Measurements from ENCODE around the gene PTPRU. TPM values are rescaled to one million over a fixed set of nuclear protein-coding genes. Genes with fewer than 3 reads are reported as not detected.
"Not testable (repeated sequence)": the region's sequence is repeated elsewhere in the genome, so short reads cannot be mapped to it uniquely, and the experiment has no call there.

PTPRU gene
- total and polyA plus RNA-seq, 5 donors from 2014 or later, result not detected

- Mint-ChIP-seq H3K9me3 (no peaks in the 10 kb centered on the region), H3K4me1 (peaks cover 0 to 5% (median 0%) of the 10 kb centered on the region in 4 donors), H3K36me3 (peaks cover 36% of the 10 kb centered on the region), H3K27me3 (no peaks in the 10 kb centered on the region), H3K4me3 (no peak overlapping the region), H3K27ac (no peak overlapping the region)
- Histone ChIP-seq H3K4me1 (ENCODE audit: control insufficient read depth, insufficient read depth, low read length, poor library complexity, severe bottlenecking) (no peaks in the 10 kb centered on the region), H3K4me3 (ENCODE audit: low read depth, low read length) (no peak overlapping the region), H3K36me3 (ENCODE audit: control insufficient read depth, insufficient read depth, low read length) (peaks cover 12% of the 10 kb centered on the region), H3K27me3 (ENCODE audit: control insufficient read depth, insufficient read depth, low read length) (no peaks in the 10 kb centered on the region), H3K27ac (ENCODE audit: insufficient read depth, low read length, poor library complexity, severe bottlenecking) (no peak overlapping the region), H3K9me3 (ENCODE audit: control insufficient read depth in 2 of 2, low read length in 2 of 2) (no peaks in the 10 kb centered on the region)
- DNase-seq (no peak), ATAC-seq (ENCODE audit: low read depth in 2 of 2) (no peak)
Observed at GRCh38 chr1:29210278-29211085, 25.8 kb upstream of the PTPRU start.

DNA sequence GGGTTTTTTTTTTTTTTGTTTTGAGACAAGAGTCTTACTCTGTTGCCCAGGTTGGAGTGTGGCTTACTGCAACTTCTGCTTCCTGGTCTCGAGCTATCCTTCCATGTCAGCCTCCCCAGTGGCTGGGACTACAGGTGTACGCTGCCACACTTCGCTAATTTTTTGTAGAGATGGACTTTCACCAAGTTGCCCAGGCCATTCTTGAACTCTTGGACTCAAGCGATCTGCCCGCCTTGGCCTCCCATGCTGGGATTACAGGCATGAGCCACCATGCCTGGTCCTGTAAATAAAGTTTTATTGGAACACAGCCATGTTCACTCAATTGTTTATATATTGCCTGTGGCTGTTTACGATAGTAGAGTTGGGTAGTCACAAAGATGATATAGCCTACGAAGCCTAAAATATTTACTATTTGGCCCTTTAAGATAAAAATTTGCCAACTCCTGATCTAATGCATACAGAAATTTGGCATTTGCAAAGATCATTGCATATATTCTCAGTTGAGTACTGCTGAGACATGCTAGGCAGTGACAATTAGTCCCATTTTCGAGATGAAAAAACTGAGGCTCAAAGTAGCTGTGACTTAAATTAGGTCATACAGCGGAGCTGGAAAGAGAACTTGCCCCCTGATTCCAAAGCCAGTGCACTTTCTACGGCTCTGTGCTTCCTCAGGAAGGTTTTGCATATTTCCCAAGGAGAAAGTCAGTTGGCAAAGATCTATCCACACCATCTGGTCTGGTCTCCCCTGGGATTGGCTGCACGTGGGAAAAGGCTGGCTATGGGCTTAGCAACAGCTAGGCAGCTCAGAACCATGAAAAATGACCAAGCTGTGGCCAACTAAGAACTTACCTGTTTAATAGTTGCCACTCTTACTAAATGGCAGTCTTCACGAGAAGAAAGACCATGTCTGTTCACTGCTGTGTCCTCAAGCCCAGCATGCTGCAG lies 25.0 kb upstream of the PTPRU start:
- Mint-ChIP-seq H3K4me1 (peaks cover 0 to 5% (median 0%) of the 10 kb centered on the region in 4 donors), H3K9me3 (no peaks in the 10 kb centered on the region), H3K27ac (peak overlapping the region in 1 of 3 donors; percentile 46), H3K27me3 (no peaks in the 10 kb centered on the region), H3K36me3 (peaks cover 28% of the 10 kb centered on the region), H3K4me3 (no peak overlapping the region)
- no peaks in the 10 kb centered on the region for H3K4me1 ChIP-seq (ENCODE audit: control insufficient read depth, insufficient read depth, low read length, poor library complexity, severe bottlenecking)
- DNase-seq, result no peak
- H3K4me3 ChIP-seq (ENCODE audit: low read depth, low read length), result no peak overlapping the region
- H3K36me3 ChIP-seq (ENCODE audit: control insufficient read depth, insufficient read depth, low read length), result peaks cover 12% of the 10 kb centered on the region
- H3K27me3 ChIP-seq (ENCODE audit: control insufficient read depth, insufficient read depth, low read length), result no peaks in the 10 kb centered on the region
- no peak for ATAC-seq (ENCODE audit: low read depth in 2 of 2)
- no peak overlapping the region for H3K27ac ChIP-seq (ENCODE audit: insufficient read depth, low read length, poor library complexity, severe bottlenecking)
- no peaks in the 10 kb centered on the region for H3K9me3 ChIP-seq (ENCODE audit: control insufficient read depth in 2 of 2, low read length in 2 of 2)

- no peak overlapping the region for H3K4me3 ChIP-seq (ENCODE audit: low read depth, low read length)
- H3K36me3 ChIP-seq (ENCODE audit: control insufficient read depth, insufficient read depth, low read length), result peaks cover 12% of the 10 kb centered on the region
- no peaks in the 10 kb centered on the region for H3K9me3 ChIP-seq (ENCODE audit: control insufficient read depth in 2 of 2, low read length in 2 of 2)
- no peaks in the 10 kb centered on the region for H3K4me1 ChIP-seq (ENCODE audit: control insufficient read depth, insufficient read depth, low read length, poor library complexity, severe bottlenecking)
- no peak for DNase-seq
- Mint-ChIP-seq H3K4me1 (peaks cover 0 to 5% (median under 1%) of the 10 kb centered on the region in 4 donors), H3K4me3 (no peak overlapping the region), H3K9me3 (no peaks in the 10 kb centered on the region), H3K27me3 (no peaks in the 10 kb centered on the region), H3K36me3 (peaks cover 27% of the 10 kb centered on the region), H3K27ac (no peak overlapping the region)
- no peak for ATAC-seq (ENCODE audit: low read depth in 2 of 2)
- no peak overlapping the region for H3K27ac ChIP-seq (ENCODE audit: insufficient read depth, low read length, poor library complexity, severe bottlenecking)
- no peaks in the 10 kb centered on the region for H3K27me3 ChIP-seq (ENCODE audit: control insufficient read depth, insufficient read depth, low read length)
Observed at GRCh38 chr1:29213055-29213454, 23.3 kb upstream of the PTPRU start.

DNA sequence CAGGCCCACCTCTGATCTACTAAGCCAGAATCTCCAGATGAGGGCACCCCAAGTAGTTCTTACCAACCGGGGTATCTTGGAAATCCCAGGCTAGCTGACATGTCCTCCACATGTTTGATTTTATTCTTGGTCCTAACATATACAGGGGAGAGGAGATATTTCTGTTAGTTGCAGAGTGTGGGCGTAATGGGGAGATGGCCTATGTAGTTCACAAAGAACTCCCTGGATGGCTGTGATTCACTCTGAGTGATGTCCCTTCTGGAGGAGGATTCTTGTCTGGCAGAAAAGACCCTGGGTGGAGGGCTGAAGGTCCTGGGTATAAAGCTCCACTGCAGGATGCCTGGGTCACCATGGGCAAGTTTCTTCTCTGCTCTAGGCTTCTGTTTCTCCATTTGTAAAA lies 18.7 kb upstream of the PTPRU start:
- DNase-seq, result no peak
- Histone ChIP-seq H3K27me3 (ENCODE audit: control insufficient read depth, insufficient read depth, low read length) (no peaks in the 10 kb centered on the region), H3K4me1 (ENCODE audit: control insufficient read depth, insufficient read depth, low read length, poor library complexity, severe bottlenecking) (no peaks in the 10 kb centered on the region), H3K27ac (ENCODE audit: insufficient read depth, low read length, poor library complexity, severe bottlenecking) (no peak overlapping the region), H3K36me3 (ENCODE audit: control insufficient read depth, insufficient read depth, low read length) (peaks cover 7% of the 10 kb centered on the region), H3K4me3 (ENCODE audit: low read depth, low read length) (no peak overlapping the region), H3K9me3 (ENCODE audit: control insufficient read depth in 2 of 2, low read length in 2 of 2) (no peaks in the 10 kb centered on the region)
- ATAC-seq (ENCODE audit: low read depth in 2 of 2), result no peak
- H3K4me3 Mint-ChIP-seq, result no peak overlapping the region
- no peaks in the 10 kb centered on the region for H3K9me3 Mint-ChIP-seq
- H3K4me1 Mint-ChIP-seq, result peaks cover 0 to 2% (median under 1%) of the 10 kb centered on the region in 4 donors
- peaks cover 19% of the 10 kb centered on the region for H3K36me3 Mint-ChIP-seq
- no peaks in the 10 kb centered on the region for H3K27me3 Mint-ChIP-seq
- H3K27ac Mint-ChIP-seq, result peak overlapping the region in 1 of 3 donors; percentile 3

DNA sequence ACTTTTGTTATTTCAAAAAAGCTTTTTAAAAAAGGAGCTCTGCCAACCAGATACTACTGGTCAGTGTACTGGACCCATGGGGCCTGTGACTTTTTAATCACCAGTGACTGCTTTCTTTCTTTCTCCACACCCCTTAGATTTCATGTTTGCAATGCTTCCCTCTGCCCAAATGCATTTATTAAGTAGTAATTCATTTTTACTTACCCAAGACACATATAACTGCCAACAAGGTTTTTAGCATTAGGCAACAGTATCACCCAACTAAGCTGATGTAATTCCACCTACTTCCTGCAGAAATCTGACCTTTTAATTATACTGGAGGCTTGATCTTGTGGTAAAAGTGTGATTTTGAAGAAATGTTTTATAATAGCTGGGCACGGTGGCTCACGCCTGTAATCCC lies 18.1 kb upstream of the PTPRU start:
- no peak overlapping the region for H3K4me3 ChIP-seq (ENCODE audit: low read depth, low read length)
- no peaks in the 10 kb centered on the region for H3K27me3 ChIP-seq (ENCODE audit: control insufficient read depth, insufficient read depth, low read length)
- DNase-seq (no peak), ATAC-seq (ENCODE audit: low read depth in 2 of 2) (no peak)
- H3K27ac ChIP-seq (ENCODE audit: insufficient read depth, low read length, poor library complexity, severe bottlenecking), result no peak overlapping the region
- no peak overlapping the region for H3K4me3 Mint-ChIP-seq
- H3K9me3 Mint-ChIP-seq, result no peaks in the 10 kb centered on the region
- no peaks in the 10 kb centered on the region for H3K4me1 ChIP-seq (ENCODE audit: control insufficient read depth, insufficient read depth, low read length, poor library complexity, severe bottlenecking)
- H3K4me1 Mint-ChIP-seq, result peaks cover 0 to 2% (median under 1%) of the 10 kb centered on the region in 4 donors
- peaks cover 19% of the 10 kb centered on the region for H3K36me3 Mint-ChIP-seq
- H3K9me3 ChIP-seq (ENCODE audit: control insufficient read depth in 2 of 2, low read length in 2 of 2), result no peaks in the 10 kb centered on the region
- H3K27ac Mint-ChIP-seq, result no peak overlapping the region
- no peaks in the 10 kb centered on the region for H3K27me3 Mint-ChIP-seq
- peaks cover 2% of the 10 kb centered on the region for H3K36me3 ChIP-seq (ENCODE audit: control insufficient read depth, insufficient read depth, low read length)

DNA sequence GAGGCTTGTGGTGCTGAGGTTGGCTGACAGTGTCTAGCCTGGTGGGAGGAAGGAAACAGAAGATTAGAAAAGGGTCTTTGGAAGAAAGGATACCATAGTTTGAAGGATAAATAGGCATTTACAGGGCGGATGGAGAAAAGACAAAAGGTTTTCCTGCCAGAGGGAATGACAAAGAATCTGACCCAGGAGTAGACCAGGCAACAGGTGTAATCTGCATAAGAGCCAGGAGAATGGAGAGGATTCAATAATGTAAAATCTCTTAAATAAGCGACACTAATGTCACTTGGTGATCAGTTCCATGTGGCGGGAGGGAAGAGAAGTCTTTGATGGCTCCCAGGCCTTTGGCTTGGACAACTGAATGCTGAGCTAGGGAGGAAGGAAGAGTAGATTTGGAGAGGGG lies 15.0 kb upstream of the PTPRU start:
- H3K4me3 Mint-ChIP-seq, result no peak overlapping the region
- peaks cover 0 to 4% (median 1%) of the 10 kb centered on the region in 4 donors for H3K4me1 Mint-ChIP-seq
- Histone ChIP-seq H3K4me1 (ENCODE audit: control insufficient read depth, insufficient read depth, low read length, poor library complexity, severe bottlenecking) (no peaks in the 10 kb centered on the region), H3K36me3 (ENCODE audit: control insufficient read depth, insufficient read depth, low read length) (peaks cover 2% of the 10 kb centered on the region), H3K9me3 (ENCODE audit: control insufficient read depth in 2 of 2, low read length in 2 of 2) (no peaks in the 10 kb centered on the region), H3K4me3 (ENCODE audit: low read depth, low read length) (no peak overlapping the region), H3K27ac (ENCODE audit: insufficient read depth, low read length, poor library complexity, severe bottlenecking) (no peak overlapping the region), H3K27me3 (ENCODE audit: control insufficient read depth, insufficient read depth, low read length) (no peaks in the 10 kb centered on the region)
- H3K27ac Mint-ChIP-seq, result peak overlapping the region; percentile 27 to 84 (median 48)
- H3K27me3 Mint-ChIP-seq, result no peaks in the 10 kb centered on the region
- no peaks in the 10 kb centered on the region for H3K9me3 Mint-ChIP-seq
- no peak for ATAC-seq (ENCODE audit: low read depth in 2 of 2)
- DNase-seq, result no peak
- peaks cover 15% of the 10 kb centered on the region for H3K36me3 Mint-ChIP-seq

DNA sequence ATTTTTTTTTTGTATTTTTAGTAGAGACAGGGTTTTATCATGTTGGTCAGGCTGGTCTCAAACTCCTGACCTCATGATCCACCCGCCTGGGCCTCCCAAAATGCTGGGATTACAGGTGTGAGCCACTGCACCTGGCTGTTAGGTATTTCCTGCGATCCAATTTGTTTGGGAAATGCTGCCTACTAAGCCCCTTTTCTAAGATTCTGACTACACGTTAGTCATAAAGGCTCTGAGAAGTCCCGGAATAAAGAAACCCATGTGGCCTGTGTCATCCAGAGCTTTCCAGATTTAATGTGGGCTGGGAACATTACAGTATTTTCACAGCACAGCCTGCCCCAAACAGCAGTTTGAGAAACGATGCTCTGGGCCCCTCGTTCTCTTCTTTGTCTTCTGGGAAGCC lies 14.1 kb upstream of the PTPRU start:
- not testable (repeated sequence) for H3K36me3 ChIP-seq (ENCODE audit: control insufficient read depth, insufficient read depth, low read length); H3K27ac Mint-ChIP-seq; H3K9me3 Mint-ChIP-seq; H3K4me1 ChIP-seq (ENCODE audit: control insufficient read depth, insufficient read depth, low read length, poor library complexity, severe bottlenecking); H3K4me3 ChIP-seq (ENCODE audit: low read depth, low read length); ATAC-seq (ENCODE audit: low read depth in 2 of 2); H3K9me3 ChIP-seq (ENCODE audit: control insufficient read depth in 2 of 2, low read length in 2 of 2); H3K27me3 Mint-ChIP-seq; H3K27me3 ChIP-seq (ENCODE audit: control insufficient read depth, insufficient read depth, low read length); H3K4me1 Mint-ChIP-seq; H3K27ac ChIP-seq (ENCODE audit: insufficient read depth, low read length, poor library complexity, severe bottlenecking); H3K4me3 Mint-ChIP-seq; DNase-seq
- peaks cover 15% of the 10 kb centered on the region for H3K36me3 Mint-ChIP-seq
